Left cardiac atrium (tissue), 4 donors: ENCODE data around the gene RNPEPL1. TPM values are rescaled to one million over a fixed set of nuclear protein-coding genes. Genes with fewer than 3 reads are reported as not detected.
A peak's percentile ranks its signal among the peaks of the same experiment; 100 is the strongest.

ENCODE experiments used
- ATAC-seq, 2 donors: fragments of 200-7000 bp; cut with Tn5 transposase; one replicate each; pipeline ENCODE4 v1.9.1; 2020; ENCODE audit warnings: mild to moderate bottlenecking in 2 of 2, moderate library complexity in 2 of 2
- DNase-seq: peaks from one replicate; pipeline ENCODE4 v3.0.0-alpha.2; 2020
- intact Hi-C, 2 donors: fragments of 100-400 bp; cut with DNase I; formaldehyde crosslinking; loops; one replicate each; pipeline versions ENCODE4 v1.14.1 to v1.15.1; 2022 to 2023
- total RNA-seq, 2 donors: library from RNA; stranded (reverse); fragmentation: NEBNext Ultra II Directional; extraction: Animal tissue kit (Norgen Biotek cat#: 25700); gene quantifications; one replicate each; pipeline ENCODE4 v1.2.1, GENCODE V29; 2021
- donor health status: DM: no; HTN: yes; CAD: no.
- donor health status: DM: no; HTN: yes; CAD: no; lungs with severe emphysema.
- donor health status: DM: yes; HTN: yes; CAD: no.
- donor health status: Dilated cardiomyopathy.

RNPEPL1 gene
- total RNA-seq, 2 donors from 2014 or later, result 47.3 to 67.6 TPM

GRCh38 chr2:240586198-240586918 lies 18.1 kb downstream of the RNPEPL1 start, which contains the start of gene CAPN10:
CAPN10 (plus strand) TSS chr2:240586734; CDS start chr2:240586912, 178 bp downstream.
- DNase-seq, result peak; percentile 99
- peak; percentile 97 for ATAC-seq
- intact Hi-C loops, result no loop called here

- ATAC-seq, result peak; percentile 16 to 32
- peak; percentile 57 for DNase-seq
Observed at GRCh38 chr2:240586919-240587800, 18.9 kb downstream of the RNPEPL1 start.

GRCh38 chr2:240588006-240588655 lies 19.8 kb downstream of the RNPEPL1 start:
- no peak for ATAC-seq
- intact Hi-C loops, result no loop called here
- peak; percentile 7 for DNase-seq

More at GRCh38 chr2:240586919-240587800, 18.9 kb downstream of the RNPEPL1 start:
- intact Hi-C loops, result no loop called here

- peak; percentile 8 for DNase-seq
- intact Hi-C loops, result no loop called here
Observed at GRCh38 chr2:240588669-240589068, 20.4 kb downstream of the RNPEPL1 start.

GRCh38 chr2:240589375-240589774 lies 21.1 kb downstream of the RNPEPL1 start:
- intact Hi-C loops, result no loop called here
- ATAC-seq (no peak), DNase-seq (peak; percentile 16)

More at GRCh38 chr2:240588669-240589068, 20.4 kb downstream of the RNPEPL1 start:
- no peak for ATAC-seq

GRCh38 chr2:240589850-240590525 lies 21.7 kb downstream of the RNPEPL1 start:
- intact Hi-C loops, result no loop called here
- no peak for ATAC-seq

GRCh38 chr2:240590681-240591111 lies 22.4 kb downstream of the RNPEPL1 start:
- ATAC-seq, result no peak
- intact Hi-C loops, result no loop called here
- peak; percentile 19 for DNase-seq

More at GRCh38 chr2:240589850-240590525, 21.7 kb downstream of the RNPEPL1 start:
- DNase-seq, result peak; percentile 5

GRCh38 chr2:240591226-240591625 lies 22.9 kb downstream of the RNPEPL1 start:
- no peak for DNase-seq
- intact Hi-C loops, result no loop called here
- ATAC-seq, result no peak

GRCh38 chr2:240591784-240592183 lies 23.5 kb downstream of the RNPEPL1 start:
- intact Hi-C loops, result no loop called here
- DNase-seq (peak; percentile 10), ATAC-seq (no peak)

- ATAC-seq (peak; percentile 16 to 47), DNase-seq (peak; percentile 28)
- intact Hi-C loops, result no loop called here
Observed at GRCh38 chr2:240593026-240593702, 24.9 kb downstream of the RNPEPL1 start.

GRCh38 chr2:240593703-240594451 lies 25.6 kb downstream of the RNPEPL1 start:
- intact Hi-C loops, result no loop called here
- peak; percentile 57 to 70 for ATAC-seq

GRCh38 chr2:240594511-240595380 lies 26.5 kb downstream of the RNPEPL1 start:
- ATAC-seq (no peak), DNase-seq (peak; percentile 20)
- intact Hi-C loops, result no loop called here

More at GRCh38 chr2:240593703-240594451, 25.6 kb downstream of the RNPEPL1 start:
- peak; percentile 46 for DNase-seq

- ATAC-seq, result peak in 1 of 2 donors; percentile 10
Observed at GRCh38 chr2:240595381-240596079, 27.2 kb downstream of the RNPEPL1 start.

GRCh38 chr2:240596080-240596460 lies 27.8 kb downstream of the RNPEPL1 start:
- peak; percentile 2 to 40 for ATAC-seq
- intact Hi-C loops, result no loop called here

More at GRCh38 chr2:240595381-240596079, 27.2 kb downstream of the RNPEPL1 start:
- intact Hi-C loops, result no loop called here
- DNase-seq, result peak; percentile 18

GRCh38 chr2:240596491-240596931 lies 28.2 kb downstream of the RNPEPL1 start:
- peak; percentile 64 for DNase-seq
- peak; percentile 46 to 74 for ATAC-seq
- intact Hi-C loops, result no loop called here

More at GRCh38 chr2:240596080-240596460, 27.8 kb downstream of the RNPEPL1 start:
- DNase-seq, result peak; percentile 22

GRCh38 chr2:240597054-240597418 lies 28.8 kb downstream of the RNPEPL1 start:
- no peak for DNase-seq
- ATAC-seq, result no peak
- intact Hi-C loops, result no loop called here
